Measurements from ENCODE around the gene CNTNAP5. TPM values are rescaled to one million over a fixed set of nuclear protein-coding genes. Genes with fewer than 3 reads are reported as not detected.

The CNTNAP5 gene
- total and polyA plus RNA-seq, 2 of the 8 experiments (the other 6 are each of a cell fraction or from before 2014, with no cell fraction given): 0.11 to 0.76 TPM

GRCh38 chr2:124272261-124272841, 247.3 kb downstream of the CNTNAP5 start (continued):
- TF ChIP-seq CTBP2 (IDR thresholded peaks at IDR 0.05; ENCODE audit: borderline replicate concordance, insufficient read depth, insufficient read length, low read length) (no peak), CREB1 (IDR thresholded peaks at IDR 0.05) (no peak), RAD21 (IDR thresholded peaks at IDR 0.05 in 1 of 2, conservative IDR thresholded peaks at IDR 0.05 in 1 of 2; ENCODE audit: low read depth in 2 of 2, low read length in 2 of 2) (no peak), SP2 (IDR thresholded peaks at IDR 0.05; ENCODE audit: low read length) (no peak), E2F6 (IDR thresholded peaks at IDR 0.05) (no peak), BCL11A (IDR thresholded peaks at IDR 0.05; ENCODE audit: low read depth in 2 of 2, low read length in 2 of 2) (no peak), TEAD4 (IDR thresholded peaks at IDR 0.05; ENCODE audit: low read depth, low read length) (no peak), SIN3A (conservative IDR thresholded peaks at IDR 0.05 in 1 of 2, IDR thresholded peaks at IDR 0.05 in 1 of 2; ENCODE audit: low read depth in 1 of 2, low read length in 2 of 2) (no peak), SIX5 (IDR thresholded peaks at IDR 0.05; ENCODE audit: low read depth, low read length) (no peak)

Data from H1 (cell line).